Astrocyte of the hippocampus (primary cell): ENCODE measurements around the gene TAP2.

ENCODE experiments used
- DNase-seq: peaks from one replicate; pipeline ENCODE4 v3.0.0; 2011; ENCODE audit warnings: low read depth, low spot score

Gene TAP2

GRCh38 chr6:32792901-32793435, 45.6 kb downstream of the TAP2 start:
- no peak for DNase-seq

GRCh38 chr6:32790306-32790705, 48.2 kb downstream of the TAP2 start:
- no peak for DNase-seq
